HL-60/S4 (cell line): ENCODE measurements around the gene PCDHGB3.
"Not testable (repeated sequence)": the region's sequence is repeated elsewhere in the genome, so short reads cannot be mapped to it uniquely, and the experiment has no call there.

ENCODE experiments used
- in situ Hi-C: fragments of 300-500 bp; cut with MboI; formaldehyde crosslinking; loops from 2 replicates; pipeline ENCODE4 v1.14.3; 2022; ENCODE audit warnings: low sequenced_read_pairs

The PCDHGB3 gene

GRCh38 chr5:141356950-141357349 is 13.1 kb upstream of the PCDHGB3 start:
- in situ Hi-C loops = no loop called here

GRCh38 chr5:141359790-141360426 is 10.1 kb upstream of the PCDHGB3 start, which contains the start of gene PCDHGB2:
Gene PCDHGB2, plus strand, starts transcription at chr5:141359994. Its CDS starts 142 bp downstream, at chr5:141360136.
- in situ Hi-C loops = no loop called here

GRCh38 chr5:141360685-141361084 is 9.4 kb upstream of the PCDHGB3 start:
- in situ Hi-C loops = no loop called here

- in situ Hi-C loops = no loop called here
These were observed 7.3 kb upstream of the PCDHGB3 start for GRCh38 chr5:141362719-141363118.

GRCh38 chr5:141363952-141364660 is 5.9 kb upstream of the PCDHGB3 start, which contains the start of gene PCDHGA5:
Gene PCDHGA5, plus strand, starts transcription at chr5:141364162. Its CDS starts 169 bp downstream, at chr5:141364331.
- in situ Hi-C loops = no loop called here

- in situ Hi-C loops = no loop called here
These were observed 3.8 kb upstream of the PCDHGB3 start for GRCh38 chr5:141366016-141366896.

- in situ Hi-C loops = no loop called here
These were observed 1.8 kb downstream of the PCDHGB3 start for GRCh38 chr5:141371572-141372475.

GRCh38 chr5:141373673-141374317 is 3.8 kb downstream of the PCDHGB3 start, which contains the start of gene PCDHGA6:
Gene PCDHGA6, plus strand, starts transcription at chr5:141373891. Its CDS starts 193 bp downstream, at chr5:141374084.
- in situ Hi-C loops = no loop called here

GRCh38 chr5:141374627-141375026 is 4.6 kb downstream of the PCDHGB3 start:
- in situ Hi-C loops = no loop called here

- in situ Hi-C loops = not testable (repeated sequence)
These were observed 5.6 kb downstream of the PCDHGB3 start for GRCh38 chr5:141375444-141376155.

GRCh38 chr5:141382469-141383294 is 12.6 kb downstream of the PCDHGB3 start, which contains the start of gene PCDHGA7:
Gene PCDHGA7, plus strand, starts transcription at chr5:141382742. Its CDS starts 158 bp downstream, at chr5:141382900.
- in situ Hi-C loops = no loop called here

GRCh38 chr5:141383345-141383744 is 13.3 kb downstream of the PCDHGB3 start:
- in situ Hi-C loops = no loop called here

- in situ Hi-C loops = no loop called here
These were observed 14.6 kb downstream of the PCDHGB3 start for GRCh38 chr5:141384471-141385267.

GRCh38 chr5:141387557-141388311 is 17.7 kb downstream of the PCDHGB3 start, which contains the start of gene PCDHGB4:
Gene PCDHGB4, plus strand, starts transcription at chr5:141387698. Its CDS starts 187 bp downstream, at chr5:141387885.
- in situ Hi-C loops = not testable (repeated sequence)

GRCh38 chr5:141388661-141389060 is 18.6 kb downstream of the PCDHGB3 start:
- in situ Hi-C loops = no loop called here
